Uterus (tissue), 4 donors: ENCODE results near the gene SAMD4A. TPM values are rescaled to one million over a fixed set of nuclear protein-coding genes. Genes with fewer than 3 reads are reported as not detected.

Experiments used
- DNase-seq, 2 donors: peaks; one replicate each; pipeline ENCODE4 v3.0.0-alpha.2; 2019 to 2020
- H3K27ac ChIP-seq, 2 donors: fragments of 200-600 bp; sonication (generic); 1 replicate in 1 of 2; 2 replicates in 1 of 2; pipeline ENCODE4 v1.5.1; 2016 to 2018
- H3K27me3 ChIP-seq, 2 donors: fragments of 200-600 bp; sonication (generic); one replicate each; pipeline ENCODE4 v1.5.1; 2018 to 2019; ENCODE audit warnings: control low read depth in 1 of 2
- H3K36me3 ChIP-seq, 2 donors: fragments of 200-600 bp; sonication (generic); one replicate each; pipeline ENCODE4 v1.5.1; 2019; ENCODE audit warnings: control low read depth in 1 of 2
- H3K4me1 ChIP-seq, 2 donors: fragments of 200-600 bp; sonication (generic); one replicate each; pipeline ENCODE4 v1.5.1; 2018 to 2019; ENCODE audit warnings: control low read depth in 1 of 2
- H3K4me3 ChIP-seq, 2 donors: fragments of 200-600 bp; sonication (generic); 1 replicate in 1 of 2; 2 replicates in 1 of 2; pipeline ENCODE4 v1.5.1; 2018 to 2019; ENCODE audit warnings: mild to moderate bottlenecking in 1 of 2
- H3K9me3 ChIP-seq, 2 donors: fragments of 200-600 bp; sonication (generic); one replicate each; pipeline ENCODE4 v1.5.1; 2019; ENCODE audit warnings: control low read depth in 1 of 2
- POLR2A ChIP-seq, 2 donors: fragments of 450-650 bp; IDR thresholded peaks; one replicate each; pipeline ENCODE4 v1.6.1; 2016; ENCODE audit warnings: antibody characterized with exemption in 2 of 2, mild to moderate bottlenecking in 1 of 2, moderate library complexity in 1 of 2
- intact Hi-C: fragments of 100-400 bp; cut with DNase I; formaldehyde crosslinking; loops from one replicate; pipeline ENCODE4 v1.15.1; 2023; ENCODE audit warnings: low total_unique reads
- total RNA-seq, 4 donors: library from RNA; depleted of rRNA in 3 of 4; stranded (reverse); fragments of >200 nt in 3 of 4; gene quantifications; one replicate each; pipeline versions ENCODE4 v1.1.0 to v1.2.4, GENCODE V29; 2014 to 2023
- TF ChIP-seq, protein P1 (sequence below), 4 experiments: fragments of 200-600 bp in 2 of 4; fragments of 450-650 bp in 2 of 4; sonication (generic) in 2 of 4; IDR thresholded peaks; one replicate each; pipeline ENCODE4 v1.5.1; 2016 to 2019; ENCODE audit warnings: antibody characterized with exemption in 4 of 4, mild to moderate bottlenecking in 2 of 4, moderate library complexity in 1 of 4
- donor health status: DM: yes; HTN: yes; CAD: no.

SAMD4A gene
- total RNA-seq, 4 donors from 2014 or later = 46.9 to 67.8 (median 55.0) TPM

DNA sequence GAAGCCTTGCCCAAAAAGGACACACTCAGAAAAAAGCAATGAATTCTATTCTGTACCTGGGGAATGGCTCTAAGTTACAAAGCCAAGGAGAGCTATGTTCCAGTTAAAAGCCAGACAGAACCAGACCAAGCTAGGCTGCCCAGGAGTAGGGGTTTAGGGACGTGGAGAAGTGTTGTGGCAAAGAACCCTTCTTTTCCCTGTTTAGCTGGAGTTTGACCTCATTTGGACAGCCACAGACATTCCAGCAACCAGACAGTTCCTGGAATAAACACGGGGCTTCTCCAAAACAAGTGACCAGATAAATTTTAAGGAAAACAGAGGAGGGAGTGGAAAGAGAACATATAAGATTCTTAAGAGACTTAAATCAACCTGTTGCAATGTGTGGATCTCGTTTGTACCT, 273.4 kb downstream of the SAMD4A start:
- H3K9me3 ChIP-seq = no peaks in the 10 kb centered on the region
- no peaks in the 10 kb centered on the region for H3K36me3 ChIP-seq
- no peak overlapping the region for H3K27ac ChIP-seq
- no peaks in the 10 kb centered on the region for H3K27me3 ChIP-seq
- intact Hi-C loops = no loop called here
- no peak overlapping the region for H3K4me3 ChIP-seq
- no peaks in the 10 kb centered on the region for H3K4me1 ChIP-seq
- DNase-seq = no peak
- TF ChIP-seq, protein P1, sequence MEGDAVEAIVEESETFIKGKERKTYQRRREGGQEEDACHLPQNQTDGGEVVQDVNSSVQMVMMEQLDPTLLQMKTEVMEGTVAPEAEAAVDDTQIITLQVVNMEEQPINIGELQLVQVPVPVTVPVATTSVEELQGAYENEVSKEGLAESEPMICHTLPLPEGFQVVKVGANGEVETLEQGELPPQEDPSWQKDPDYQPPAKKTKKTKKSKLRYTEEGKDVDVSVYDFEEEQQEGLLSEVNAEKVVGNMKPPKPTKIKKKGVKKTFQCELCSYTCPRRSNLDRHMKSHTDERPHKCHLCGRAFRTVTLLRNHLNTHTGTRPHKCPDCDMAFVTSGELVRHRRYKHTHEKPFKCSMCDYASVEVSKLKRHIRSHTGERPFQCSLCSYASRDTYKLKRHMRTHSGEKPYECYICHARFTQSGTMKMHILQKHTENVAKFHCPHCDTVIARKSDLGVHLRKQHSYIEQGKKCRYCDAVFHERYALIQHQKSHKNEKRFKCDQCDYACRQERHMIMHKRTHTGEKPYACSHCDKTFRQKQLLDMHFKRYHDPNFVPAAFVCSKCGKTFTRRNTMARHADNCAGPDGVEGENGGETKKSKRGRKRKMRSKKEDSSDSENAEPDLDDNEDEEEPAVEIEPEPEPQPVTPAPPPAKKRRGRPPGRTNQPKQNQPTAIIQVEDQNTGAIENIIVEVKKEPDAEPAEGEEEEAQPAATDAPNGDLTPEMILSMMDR (IDR thresholded peaks at IDR 0.05) = no peak
- TF ChIP-seq POLR2A (IDR thresholded peaks at IDR 0.05) = no peak

DNA sequence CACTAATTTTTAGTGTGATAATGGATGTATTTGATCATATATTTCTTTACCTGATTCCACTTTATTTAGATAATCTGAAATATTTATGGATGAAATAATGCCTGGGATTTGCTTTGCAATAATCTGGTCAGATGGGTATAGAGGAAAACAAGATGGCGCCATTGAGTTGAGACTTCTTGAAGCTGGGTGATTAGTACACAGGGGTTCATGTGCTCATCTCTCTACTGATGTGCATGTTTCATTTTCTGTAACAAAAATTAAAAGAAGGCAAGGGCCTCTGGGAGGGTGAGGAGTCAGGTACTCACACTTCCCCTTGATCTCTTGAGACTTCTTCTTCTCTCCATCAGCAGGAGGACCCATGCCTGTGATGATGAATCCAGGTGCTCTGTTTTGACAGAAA, 273.9 kb downstream of the SAMD4A start:
- H3K27ac ChIP-seq = no peak overlapping the region
- H3K9me3 ChIP-seq = no peaks in the 10 kb centered on the region
- no peaks in the 10 kb centered on the region for H3K4me1 ChIP-seq
- DNase-seq = no peak
- TF ChIP-seq, protein P1 (IDR thresholded peaks at IDR 0.05) = no peak
- no peak for TF ChIP-seq POLR2A (IDR thresholded peaks at IDR 0.05)
- no peaks in the 10 kb centered on the region for H3K27me3 ChIP-seq
- H3K4me3 ChIP-seq = no peak overlapping the region
- intact Hi-C loops = no loop called here
- no peaks in the 10 kb centered on the region for H3K36me3 ChIP-seq

Other genes with a start within 250 kb of the SAMD4A start
- 10 to 100 TPM in 1 of 4 donors, 1 to 10 TPM in 2, not detected in 1; 1.3 to 24.3 (median 4.4) TPM for gene CDKN3, start 170.1 kb upstream of the SAMD4A start, total RNA-seq
- 100 to 1,000 TPM in 3 of 4 donors, 10 to 100 TPM in 1; 18.7 to 177 (median 142) TPM for gene CNIH1, start 125.8 kb upstream of the SAMD4A start, total RNA-seq
- gene GMFB, start 78.1 kb upstream of the SAMD4A start, total RNA-seq = 100 to 1,000 TPM in 1 of 4 donors, 10 to 100 TPM in 3; 39.5 to 169 (median 45.7) TPM
- gene CGRRF1, start 57.2 kb upstream of the SAMD4A start, total RNA-seq = 10 to 100 TPM; 32.1 to 50.2 (median 33.7) TPM